ENCODE measurements around the gene KLHL14.

DNA sequence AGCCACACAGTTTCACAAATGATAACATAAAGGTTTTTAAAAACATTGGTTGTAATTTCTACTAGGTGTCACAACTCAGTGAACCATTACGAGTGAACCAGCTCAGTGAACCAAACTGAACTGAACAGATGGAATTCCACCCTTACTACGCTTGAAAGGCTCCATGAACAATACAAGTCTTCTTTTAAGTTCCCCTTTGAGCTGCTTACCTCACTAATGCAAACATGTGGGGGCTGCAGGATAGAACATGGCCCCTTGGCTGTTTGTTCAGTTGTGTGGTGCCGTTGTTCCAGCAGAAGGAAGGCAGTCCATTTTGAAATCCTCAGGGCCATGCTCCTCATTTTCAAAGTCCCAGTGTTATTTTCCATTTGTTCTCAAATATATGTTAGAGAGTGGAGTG lies 30.7 kb upstream of the KLHL14 start:
- TF ChIP-seq, protein P1, sequence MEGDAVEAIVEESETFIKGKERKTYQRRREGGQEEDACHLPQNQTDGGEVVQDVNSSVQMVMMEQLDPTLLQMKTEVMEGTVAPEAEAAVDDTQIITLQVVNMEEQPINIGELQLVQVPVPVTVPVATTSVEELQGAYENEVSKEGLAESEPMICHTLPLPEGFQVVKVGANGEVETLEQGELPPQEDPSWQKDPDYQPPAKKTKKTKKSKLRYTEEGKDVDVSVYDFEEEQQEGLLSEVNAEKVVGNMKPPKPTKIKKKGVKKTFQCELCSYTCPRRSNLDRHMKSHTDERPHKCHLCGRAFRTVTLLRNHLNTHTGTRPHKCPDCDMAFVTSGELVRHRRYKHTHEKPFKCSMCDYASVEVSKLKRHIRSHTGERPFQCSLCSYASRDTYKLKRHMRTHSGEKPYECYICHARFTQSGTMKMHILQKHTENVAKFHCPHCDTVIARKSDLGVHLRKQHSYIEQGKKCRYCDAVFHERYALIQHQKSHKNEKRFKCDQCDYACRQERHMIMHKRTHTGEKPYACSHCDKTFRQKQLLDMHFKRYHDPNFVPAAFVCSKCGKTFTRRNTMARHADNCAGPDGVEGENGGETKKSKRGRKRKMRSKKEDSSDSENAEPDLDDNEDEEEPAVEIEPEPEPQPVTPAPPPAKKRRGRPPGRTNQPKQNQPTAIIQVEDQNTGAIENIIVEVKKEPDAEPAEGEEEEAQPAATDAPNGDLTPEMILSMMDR (IDR thresholded peaks at IDR 0.05) = no peak
- TF ChIP-seq POLR2A (IDR thresholded peaks at IDR 0.05) = no peak

Data from ovary (tissue), 3 donors.